BJ (cell line): ENCODE results near the gene SH2B3. TPM values are rescaled to one million over a fixed set of nuclear protein-coding genes. Genes with fewer than 3 reads are reported as not detected.
A peak's percentile ranks its signal among the peaks of the same experiment; 100 is the strongest.
"Not testable (repeated sequence)": the region's sequence is repeated elsewhere in the genome, so short reads cannot be mapped to it uniquely, and the experiment has no call there.

Source experiments
- CTCF ChIA-PET: fragments of 350-600 bp; formaldehyde crosslinking; extraction: SDS; loops from one replicate; lab custom pipeline; 2021; ENCODE audit warnings: antibody characterized with exemption, inconsistent platforms; lab: Yijun Ruan, JAX
- POLR2A ChIA-PET: fragments of 300-600 bp; sonication (Branson Sonifier 250); formaldehyde crosslinking; extraction: SDS; loops from one replicate; lab custom pipeline; 2021; ENCODE audit warnings: antibody characterized with exemption; lab: Charles Lee
- DNase-seq: peaks from one replicate; pipeline ENCODE4 v3.0.0-alpha.2; 2011; ENCODE audit warnings: low read depth
- H3K27me3 ChIP-seq: 2 replicates; pipeline ENCODE4 v1.6.0; 2011; ENCODE audit warnings: low read length; ENCODE audit not compliant: control insufficient read depth, insufficient read depth
- H3K36me3 ChIP-seq: 2 replicates; pipeline ENCODE4 v1.5.1; 2011; ENCODE audit warnings: low read length; ENCODE audit not compliant: control insufficient read depth, insufficient read depth
- H3K4me3 ChIP-seq: 2 replicates; pipeline ENCODE4 v1.5.1; 2011; ENCODE audit warnings: low read depth, mild to moderate bottlenecking, control low read depth, low read length
- CTCF ChIP-seq: IDR thresholded peaks from 2 replicates; pipeline ENCODE4 v1.5.1; 2011; ENCODE audit warnings: low read depth, mild to moderate bottlenecking, control low read depth, inconsistent platforms, low read length, moderate library complexity; ENCODE audit not compliant: insufficient read depth
- polyA plus RNA-seq: library from polyadenylated mRNA; depleted of rRNA; stranded (reverse); fragments of >200 nt; gene quantifications from 2 replicates; pipeline ENCODE4 v1.2.3, GENCODE V29; 2011

SH2B3 gene
- polyA plus RNA-seq, 1 experiment = 19.4 TPM

DNA sequence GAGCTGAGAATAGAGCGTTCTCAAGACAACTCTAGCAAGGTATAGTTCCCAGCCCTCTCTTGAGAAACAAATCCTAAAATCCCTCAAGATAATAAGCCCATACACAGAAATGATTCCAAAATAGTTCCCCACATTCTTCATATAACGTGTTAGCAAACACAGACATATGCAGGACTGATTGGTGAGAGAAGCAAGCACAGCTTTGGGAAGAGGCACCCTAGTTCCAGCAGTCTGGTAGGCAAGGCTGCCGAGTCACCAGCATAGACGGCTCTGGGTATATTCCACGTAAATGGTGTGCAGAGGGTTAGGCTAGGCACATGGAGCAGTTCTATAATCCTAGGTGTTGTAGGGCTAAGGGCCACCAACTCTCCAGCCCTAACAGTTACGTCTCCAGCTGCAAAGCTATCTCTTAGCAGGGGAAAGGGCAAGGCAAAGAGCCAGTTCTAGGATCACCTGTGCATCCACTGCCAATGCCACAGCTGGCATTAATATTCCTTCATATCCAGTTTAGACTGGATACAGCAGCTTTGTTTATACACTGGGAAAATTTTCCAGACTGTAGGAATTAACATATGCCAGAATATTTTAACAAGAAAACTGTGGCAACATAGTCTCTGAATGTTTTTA is 52.9 kb downstream of the SH2B3 start:
- ChIA-PET CTCF (interaction anchor here (0.9 to 9.4 kb wide), 3 partner anchors 8 to 62 kb away, joined by 4 to 86 read pairs (median 17); no protein-coding TSS in a partner anchor), POLR2A (interaction anchor here (0.6 kb wide), 1 partner anchor 62 kb away, joined by 12 read pairs; no protein-coding TSS in a partner anchor)
- no peak for TF ChIP-seq CTCF
- no peak for DNase-seq
- Histone ChIP-seq H3K27me3 (no peaks in the 10 kb centered on the region), H3K4me3 (no peak overlapping the region), H3K36me3 (peaks cover 15% of the 10 kb centered on the region)

DNA sequence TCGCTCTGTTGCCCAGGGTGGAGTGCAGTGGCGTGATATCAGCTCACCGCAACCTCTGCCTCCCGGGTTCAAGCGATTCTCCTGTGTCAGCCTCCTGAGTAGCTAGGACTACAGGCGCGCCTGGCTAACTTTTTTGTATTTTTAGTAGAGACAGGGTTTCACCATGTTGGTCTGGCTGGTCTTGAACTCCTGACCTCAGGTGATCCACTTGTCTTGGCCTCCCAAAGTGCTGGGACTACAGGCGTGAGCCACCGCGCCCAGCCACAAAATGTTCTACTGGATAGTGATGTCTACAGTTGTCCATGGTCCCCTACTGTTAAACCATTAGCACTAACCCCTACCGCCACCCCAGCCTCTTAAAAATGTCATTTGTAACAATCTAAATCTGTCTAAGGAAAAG is 54.4 kb downstream of the SH2B3 start:
- POLR2A ChIA-PET, H3K4me3 ChIP-seq, DNase-seq, H3K27me3 ChIP-seq: not testable (repeated sequence)
- peaks cover 12% of the 10 kb centered on the region for H3K36me3 ChIP-seq
- CTCF ChIA-PET = interaction anchor here (0.6 to 9.4 kb wide), 4 partner anchors 9 to 64 kb away, joined by 3 to 86 read pairs (median 10); no protein-coding TSS in a partner anchor

DNA sequence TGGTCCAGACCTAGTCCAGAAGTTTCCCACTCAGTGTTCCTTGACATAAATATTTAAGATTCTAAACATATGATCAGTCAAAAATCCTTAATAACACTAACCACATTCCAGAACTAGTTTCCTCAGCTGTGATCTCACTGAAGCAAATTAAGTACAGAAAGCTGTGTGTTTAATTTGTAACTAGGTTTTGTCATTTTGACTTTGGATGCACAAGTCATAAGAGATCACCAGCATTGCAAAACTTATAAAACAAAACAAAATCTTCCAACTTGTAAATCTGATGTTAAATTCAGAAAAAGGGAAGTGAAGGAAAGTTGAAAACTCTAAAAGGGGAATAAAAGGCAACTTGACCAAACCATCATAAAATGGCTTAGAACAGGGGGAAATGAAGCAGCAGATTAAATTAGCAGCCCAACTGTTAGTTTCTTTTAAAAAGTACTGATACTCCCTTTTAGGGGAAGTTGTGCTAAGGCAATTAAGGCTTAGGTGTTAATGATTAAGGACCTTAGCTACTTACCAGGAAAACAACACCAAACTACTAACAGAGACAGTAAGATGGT is 56.6 kb downstream of the SH2B3 start:
- POLR2A ChIA-PET = no interaction called here

GRCh38 chr12:111467092-111467856 is 61.6 kb downstream of the SH2B3 start:
- Histone ChIP-seq H3K36me3 (peaks cover 1% of the 10 kb centered on the region), H3K27me3 (no peaks in the 10 kb centered on the region), H3K4me3 (no peak overlapping the region)
- no peak for TF ChIP-seq CTCF
- DNase-seq = peak; percentile 62
- ChIA-PET POLR2A (interaction anchor here (0.6 to 1.0 kb wide), 2 partner anchors 45 to 1947 kb away, joined by 5 to 11 read pairs; no protein-coding TSS in a partner anchor), CTCF (interaction anchor here (1.5 kb wide), 1 partner anchor 71 kb away, joined by 3 read pairs; no protein-coding TSS in a partner anchor)

More for the DNA sequence above, 56.6 kb downstream of the SH2B3 start:
- Histone ChIP-seq H3K27me3 (no peaks in the 10 kb centered on the region), H3K36me3 (peaks cover 1% of the 10 kb centered on the region; the same call in 1 of the 2 replicates), H3K4me3 (no peak overlapping the region)
- TF ChIP-seq CTCF = no peak
- DNase-seq = peak; percentile 89
- CTCF ChIA-PET = interaction anchor here (0.8 to 9.4 kb wide), 4 partner anchors 11 to 66 kb away, joined by 3 to 86 read pairs (median 11); no protein-coding TSS in a partner anchor

DNA sequence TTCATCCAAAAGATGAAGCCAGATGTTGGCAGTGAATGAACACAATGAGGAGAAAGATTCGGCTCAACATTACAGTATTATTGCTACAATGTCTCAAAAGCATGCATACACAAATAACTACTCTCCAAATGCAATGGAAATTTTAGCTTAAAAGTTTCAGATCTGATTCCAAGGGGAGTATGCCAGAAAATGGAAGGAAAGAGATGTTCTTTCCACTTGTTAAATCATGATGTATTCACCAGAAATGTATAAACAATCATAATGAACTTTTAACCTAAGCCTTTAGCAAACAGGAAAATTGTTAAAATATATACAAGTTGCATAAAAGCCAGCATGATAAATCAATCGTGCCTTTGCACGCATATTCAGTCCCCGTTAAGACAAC is 62.1 kb downstream of the SH2B3 start:
- no peak overlapping the region for H3K4me3 ChIP-seq
- peaks cover 1% of the 10 kb centered on the region for H3K36me3 ChIP-seq
- ChIA-PET CTCF (interaction anchor here (1.5 kb wide), 1 partner anchor 71 kb away, joined by 3 read pairs; no protein-coding TSS in a partner anchor), POLR2A (interaction anchor here (0.6 to 1.0 kb wide), 2 partner anchors 44 to 1946 kb away, joined by 5 to 11 read pairs; no protein-coding TSS in a partner anchor)
- H3K27me3 ChIP-seq = no peaks in the 10 kb centered on the region
- TF ChIP-seq CTCF = no peak
- peak; percentile 84 for DNase-seq
